NT2/D1 (cell line): ENCODE measurements around the gene TSSC4.

Experiments used
- SUZ12 ChIP-seq: IDR thresholded peaks from 2 replicates; pipeline ENCODE4 v1.6.1; 2011; ENCODE audit not compliant: insufficient read length, insufficient read depth; ENCODE audit errors: extremely low read depth
- YY1 ChIP-seq: IDR thresholded peaks from 2 replicates; pipeline ENCODE4 v1.6.1; 2011; ENCODE audit not compliant: insufficient read length, insufficient read depth
- ZNF274 ChIP-seq: IDR thresholded peaks from 2 replicates; pipeline ENCODE4 v1.6.1; 2011; ENCODE audit warnings: mild to moderate bottlenecking, low read depth, low read length

DNA sequence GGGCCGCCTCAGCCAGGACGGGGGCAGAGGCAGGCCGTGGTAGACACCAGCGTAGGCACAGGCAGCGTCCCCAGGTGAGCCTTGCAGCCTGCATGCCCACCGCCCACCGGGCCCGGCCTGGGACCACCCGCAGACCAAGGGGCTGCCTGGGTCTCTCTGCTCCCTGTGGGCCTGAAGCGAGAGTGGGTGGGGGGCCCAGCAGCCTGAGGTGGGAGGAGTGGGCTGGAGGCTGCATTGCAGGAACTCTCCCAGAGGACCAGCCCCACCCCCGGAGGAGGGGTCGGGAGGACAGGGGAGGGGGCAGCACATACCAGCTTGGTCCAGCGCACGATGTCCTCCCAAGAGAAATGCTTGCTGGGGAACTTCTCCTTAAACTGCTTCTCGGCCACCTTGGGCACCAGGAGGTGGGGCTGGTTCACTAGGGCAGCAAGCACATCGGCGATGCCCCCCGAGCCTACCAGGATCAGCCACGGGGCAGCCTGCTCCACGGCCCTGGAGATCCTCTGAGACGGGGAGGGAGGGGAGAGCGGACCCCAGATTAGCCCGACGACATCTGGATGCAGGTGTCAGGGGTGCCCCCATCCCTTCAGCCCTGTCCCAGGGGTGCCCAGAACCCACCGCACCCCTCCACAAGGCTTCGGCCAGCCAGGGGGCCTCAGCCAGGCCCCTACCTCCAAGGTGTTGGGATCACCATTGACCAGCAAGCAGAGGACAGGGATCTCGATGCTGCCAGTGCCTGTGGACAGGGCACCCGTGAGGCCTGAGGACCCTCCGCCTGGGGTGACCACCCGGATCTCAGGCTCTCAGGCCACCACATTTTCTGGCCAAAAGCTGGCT, 17.5 kb downstream of the TSSC4 start:
- no peak for TF ChIP-seq YY1
- no peak for TF ChIP-seq ZNF274
- no peak for TF ChIP-seq SUZ12
